GM12878 (cell line): ENCODE measurements around the gene ZNF658. TPM values are rescaled to one million over a fixed set of nuclear protein-coding genes. Genes with fewer than 3 reads are reported as not detected.
"Not testable (repeated sequence)": the region's sequence is repeated elsewhere in the genome, so short reads cannot be mapped to it uniquely, and the experiment has no call there.

Source experiments
- ATAC-seq: fragments of 200-7000 bp; cut with Tn5 transposase; 3 replicates; pipeline ENCODE4 v1.9.1; 2020; ENCODE audit warnings: mild to moderate bottlenecking, moderate library complexity
- BruUV-seq: library from RNA; stranded (reverse); fragments of 400-500 nt; replicated peaks from 2 replicates; lab custom pipeline; 2021; lab: Mats Ljungman, UMichigan
- CTCF ChIA-PET: fragments of 300-600 bp; sonication (Branson Sonifier 250); formaldehyde crosslinking; extraction: SDS; loops from one replicate; lab custom pipeline; 2021; ENCODE audit warnings: inconsistent platforms; lab: Yijun Ruan, JAX
- POLR2A ChIA-PET: fragments of 350-600 bp; formaldehyde crosslinking; extraction: SDS; loops from one replicate; lab custom pipeline; 2021; ENCODE audit warnings: inconsistent platforms; lab: Charles Lee
- RAD21 ChIA-PET: fragments of 300-600 bp; sonication (Branson Sonifier 250); formaldehyde crosslinking; loops from one replicate; lab custom pipeline; 2023; ENCODE audit warnings: antibody characterized with exemption; ENCODE audit not compliant: unreplicated experiment; lab: Charles Lee
- SMC1A ChIA-PET: fragments of 300-600 bp; sonication (Branson Sonifier 250); formaldehyde crosslinking; loops from one replicate; lab custom pipeline; 2023; ENCODE audit not compliant: unreplicated experiment, uncharacterized antibody; lab: Charles Lee
- DNase-seq: peaks from one replicate; pipeline ENCODE4 v3.0.0-alpha.2; 2011; ENCODE audit warnings: low read depth, low spot score
- FAIRE-seq: peaks from 3 replicates; lab custom pipeline; 2011; peaks lifted over from hg19 to GRCh38; lab: Jason Lieb, UNC
- H2AFZ ChIP-seq: 2 replicates; pipeline ENCODE4 v1.6.0; 2011; ENCODE audit warnings: low read depth, low read length, control low read depth; ENCODE audit not compliant: control insufficient read depth
- H3K27ac ChIP-seq: 2 replicates; pipeline ENCODE4 v1.5.1; 2011; ENCODE audit warnings: control low read depth; ENCODE audit not compliant: control insufficient read depth, insufficient read depth
- H3K27me3 ChIP-seq, 2 experiments: replicated peaks in 1 of 2; 2 replicates each; pipeline versions ENCODE4 v1.6.0 to v1.6.1; 2011; ENCODE audit warnings: low read length in 1 of 2; ENCODE audit not compliant: control insufficient read depth in 2 of 2, insufficient read depth in 2 of 2
- H3K36me3 ChIP-seq, 2 experiments: 2 replicates each; pipeline ENCODE4 v1.5.1; 2011; ENCODE audit warnings: low read length in 1 of 2; ENCODE audit not compliant: control insufficient read depth in 2 of 2, insufficient read depth in 2 of 2
- H3K4me1 ChIP-seq: 2 replicates; pipeline ENCODE4 v1.6.1; 2011; ENCODE audit warnings: mild to moderate bottlenecking, low read length, moderate library complexity, mixed read lengths; ENCODE audit not compliant: control insufficient read depth, insufficient read depth
- H3K4me2 ChIP-seq: 2 replicates; pipeline ENCODE4 v1.6.0; 2011; ENCODE audit warnings: control low read depth; ENCODE audit not compliant: control insufficient read depth, insufficient read depth
- H3K4me3 ChIP-seq: fragments of 200-600 bp; sonication (generic); 2 replicates; pipeline ENCODE4 v1.5.1; 2016
- H3K79me2 ChIP-seq: 2 replicates; pipeline ENCODE4 v1.6.0; 2011; ENCODE audit warnings: low read length; ENCODE audit not compliant: control insufficient read depth, insufficient read depth
- H3K9ac ChIP-seq: 2 replicates; pipeline ENCODE4 v1.8.0; 2011; ENCODE audit warnings: low read length, control low read depth, mixed read lengths; ENCODE audit not compliant: control insufficient read depth, insufficient read depth
- H3K9me3 ChIP-seq: replicated peaks from 3 replicates; pipeline ENCODE4 v1.5.1; 2011; ENCODE audit warnings: mild to moderate bottlenecking, low read length; ENCODE audit not compliant: control insufficient read depth, insufficient read depth
- H4K20me1 ChIP-seq: 2 replicates; pipeline ENCODE4 v1.6.0; 2011; ENCODE audit not compliant: control insufficient read depth, insufficient read depth
- WGBS: methylation state at CpG from one replicate; pipeline ENCODE4 v1.1.6; 2016; ENCODE audit warnings: low lambda C conversion rate; ENCODE audit not compliant: insufficient replicate concordance, insufficient coverage; ENCODE audit errors: missing lambda C conversion rate; 5-methylcytosine and 5-hydroxymethylcytosine counted together
- in situ Hi-C: fragments of 300-500 bp; cut with MboI; formaldehyde crosslinking; loops from 9 replicates; pipeline ENCODE4 v1.14.3; 2018; ENCODE audit warnings: mixed read lengths
- intact Hi-C: fragments of 100-400 bp; cut with micrococcal nuclease; formaldehyde crosslinking; loops from one replicate; pipeline ENCODE4 v1.14.2; 2022; ENCODE audit not compliant: unreplicated experiment
- polyA plus RNA-seq, 11 experiments: library from polyadenylated mRNA; depleted of rRNA in 4 of 11; unstranded in 6 of 11; stranded (reverse) in 5 of 11; fragments of >200 nt; fragmentation: Nextera tagmentation in 4 of 11; fragmentation: Illumina TruSeq in 1 of 11; extraction: Ambion mirVana in 4 of 11; extraction: Trizol in 1 of 11; gene quantifications; 1 replicate in 1 of 11; 2 replicates in 10 of 11; pipeline versions ENCODE4 v1.2.1 to v1.2.3, GENCODE V29; 2011 to 2016; ENCODE audit warnings: inconsistent platforms in 2 of 11, missing spikeins in 2 of 11, low read depth in 1 of 11
- total RNA-seq, 4 experiments: library from RNA; depleted of rRNA in 3 of 4; stranded (reverse); fragments of >200 nt in 3 of 4; fragmentation: Illumina TruSeq in 1 of 4; extraction: Trizol in 1 of 4; gene quantifications; 2 replicates each; pipeline versions ENCODE4 v1.2.1 to v1.2.3, GENCODE V29; 2013 to 2021

Gene ZNF658
- total and polyA plus RNA-seq, 10 of the 15 experiments (the other 5 are each of a cell fraction or from before 2014, with no cell fraction given): 0.74 to 3.8 (median 2.4) TPM

GRCh38 chr9:66901141-66901540, 616 bp downstream of the ZNF658 start:
- H4K20me1 ChIP-seq, CTCF ChIA-PET, SMC1A ChIA-PET, H3K79me2 ChIP-seq, H3K27me3 ChIP-seq, H3K9me3 ChIP-seq, DNase-seq, POLR2A ChIA-PET, intact Hi-C loops, RAD21 ChIA-PET, H3K27ac ChIP-seq, H3K9ac ChIP-seq, FAIRE-seq, H3K36me3 ChIP-seq, in situ Hi-C loops, H3K4me1 ChIP-seq: not testable (repeated sequence)
- WGBS: 9% methylated on average over 5 of the region's 8 CpGs
- peak overlapping the region; percentile 58; the same call in 1 of the 2 replicates for H3K4me3 ChIP-seq
- 0 out of 2 replicates have a peak overlapping the region, but pooled peaks have one; percentile 17 for H3K4me2 ChIP-seq
- ATAC-seq: peak; percentile 49
- BruUV-seq: TSS peak; percentile 66
- H2AFZ ChIP-seq: peak overlapping the region; percentile 55

GRCh38 chr9:66909560-66909959, 9.0 kb downstream of the ZNF658 start:
- SMC1A ChIA-PET, H3K9ac ChIP-seq, intact Hi-C loops, H3K27ac ChIP-seq, H3K36me3 ChIP-seq, in situ Hi-C loops, BruUV-seq, H3K79me2 ChIP-seq, POLR2A ChIA-PET, H3K4me1 ChIP-seq, DNase-seq, H3K4me2 ChIP-seq, RAD21 ChIA-PET, ATAC-seq, FAIRE-seq, H4K20me1 ChIP-seq, H3K27me3 ChIP-seq, H3K4me3 ChIP-seq, H2AFZ ChIP-seq, H3K9me3 ChIP-seq, CTCF ChIA-PET: not testable (repeated sequence)
- WGBS: 100% methylated on average over 1 of the region's 2 CpGs

GRCh38 chr9:66920072-66920471, 19.5 kb downstream of the ZNF658 start:
- CTCF ChIA-PET, BruUV-seq: not testable (repeated sequence)

DNA sequence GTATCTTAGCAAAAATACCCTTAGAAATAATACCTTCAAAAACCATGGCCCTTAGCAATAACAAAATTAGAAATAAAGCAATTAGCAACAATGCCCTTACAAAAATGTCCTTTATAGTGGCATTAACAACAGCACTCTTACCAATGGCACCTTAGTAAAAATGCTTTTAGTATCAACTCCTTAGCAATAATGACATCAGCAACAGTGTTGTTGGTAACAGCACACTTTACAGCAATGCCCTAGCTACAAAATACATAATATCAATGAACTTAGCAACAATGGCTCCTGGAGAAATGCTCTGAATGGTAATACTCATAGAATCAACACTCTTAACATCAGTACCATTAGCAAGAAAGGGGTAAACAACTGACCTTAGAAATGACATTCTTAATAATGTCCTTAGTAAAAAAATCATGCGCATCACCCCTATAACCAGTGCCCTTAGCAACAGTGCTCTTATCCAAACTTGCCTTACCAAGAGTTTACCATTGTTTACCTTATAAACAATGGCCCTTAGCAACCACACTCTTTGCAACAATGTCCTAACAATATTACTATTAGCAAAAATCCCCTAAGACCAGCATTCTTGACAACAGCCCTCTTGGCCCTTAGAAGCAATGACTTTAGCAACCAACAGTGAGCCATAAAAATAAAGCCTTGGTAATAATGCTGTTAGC, 35.8 kb downstream of the ZNF658 start:
- H3K79me2 ChIP-seq, FAIRE-seq, DNase-seq, H3K27ac ChIP-seq, H3K4me1 ChIP-seq, H3K4me3 ChIP-seq, RAD21 ChIA-PET, in situ Hi-C loops, SMC1A ChIA-PET, H3K9ac ChIP-seq, POLR2A ChIA-PET, intact Hi-C loops, ATAC-seq, H2AFZ ChIP-seq, BruUV-seq, H3K9me3 ChIP-seq, H4K20me1 ChIP-seq, CTCF ChIA-PET, H3K4me2 ChIP-seq, H3K36me3 ChIP-seq, H3K27me3 ChIP-seq: not testable (repeated sequence)
- WGBS: no CpG with 5 or more reads among the region's 1 CpG

More at GRCh38 chr9:66920072-66920471, 19.5 kb downstream of the ZNF658 start:
- intact Hi-C loops, H3K27me3 ChIP-seq, POLR2A ChIA-PET, H3K79me2 ChIP-seq, H3K9ac ChIP-seq, H3K4me3 ChIP-seq, DNase-seq, H2AFZ ChIP-seq, H3K9me3 ChIP-seq, H3K36me3 ChIP-seq, H3K27ac ChIP-seq, ATAC-seq, RAD21 ChIA-PET, in situ Hi-C loops, FAIRE-seq, H4K20me1 ChIP-seq, H3K4me1 ChIP-seq, H3K4me2 ChIP-seq, SMC1A ChIA-PET: not testable (repeated sequence)
- WGBS: 79% methylated on average over 2 of the region's 4 CpGs
